GM12878 (cell line): ENCODE measurements around the gene ELAC1.
"Not testable (repeated sequence)": the region's sequence is repeated elsewhere in the genome, so short reads cannot be mapped to it uniquely, and the experiment has no call there.

ENCODE experiments used
- RFX5 ChIP-seq: IDR thresholded peaks from 2 replicates; pipeline ENCODE4 v1.6.1; 2011; ENCODE audit warnings: low read depth, low read length, improper control_type of control experiment
- TF ChIP-seq, protein P1 (sequence below), 3 experiments: IDR thresholded peaks in 2 of 3; conservative IDR thresholded peaks in 1 of 3; 2 replicates each; pipeline ENCODE4 v1.5.1; 2011; ENCODE audit warnings: low read depth in 3 of 3, low read length in 3 of 3, mild to moderate bottlenecking in 3 of 3, control low read depth in 2 of 3, moderate library complexity in 2 of 3, inconsistent platforms in 1 of 3, mixed read lengths in 1 of 3; ENCODE audit not compliant: control insufficient read depth in 2 of 3, insufficient read depth in 1 of 3; ENCODE audit errors: extremely low read depth in 1 of 3

DNA sequence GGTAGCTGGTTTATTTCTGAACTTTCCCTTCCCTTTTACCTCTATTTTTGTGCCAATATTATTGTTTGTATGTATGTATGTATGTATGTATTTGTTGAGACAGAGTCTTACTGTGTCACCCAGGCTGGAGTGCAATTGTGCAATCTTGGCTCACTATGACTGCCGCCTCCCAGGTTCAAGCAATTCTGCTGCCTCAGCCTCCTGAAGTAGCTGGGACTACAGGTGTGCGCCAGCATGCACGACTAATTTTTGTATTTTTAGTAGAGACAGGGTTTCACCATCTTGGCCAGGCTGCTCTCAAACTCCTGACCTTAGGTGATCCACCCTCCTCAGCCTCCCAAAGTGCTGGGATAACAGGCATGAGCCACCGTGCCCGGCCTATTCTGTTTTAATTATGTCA is 4.6 kb downstream of the ELAC1 start:
- not testable (repeated sequence) for TF ChIP-seq RFX5
- TF ChIP-seq, protein P1, sequence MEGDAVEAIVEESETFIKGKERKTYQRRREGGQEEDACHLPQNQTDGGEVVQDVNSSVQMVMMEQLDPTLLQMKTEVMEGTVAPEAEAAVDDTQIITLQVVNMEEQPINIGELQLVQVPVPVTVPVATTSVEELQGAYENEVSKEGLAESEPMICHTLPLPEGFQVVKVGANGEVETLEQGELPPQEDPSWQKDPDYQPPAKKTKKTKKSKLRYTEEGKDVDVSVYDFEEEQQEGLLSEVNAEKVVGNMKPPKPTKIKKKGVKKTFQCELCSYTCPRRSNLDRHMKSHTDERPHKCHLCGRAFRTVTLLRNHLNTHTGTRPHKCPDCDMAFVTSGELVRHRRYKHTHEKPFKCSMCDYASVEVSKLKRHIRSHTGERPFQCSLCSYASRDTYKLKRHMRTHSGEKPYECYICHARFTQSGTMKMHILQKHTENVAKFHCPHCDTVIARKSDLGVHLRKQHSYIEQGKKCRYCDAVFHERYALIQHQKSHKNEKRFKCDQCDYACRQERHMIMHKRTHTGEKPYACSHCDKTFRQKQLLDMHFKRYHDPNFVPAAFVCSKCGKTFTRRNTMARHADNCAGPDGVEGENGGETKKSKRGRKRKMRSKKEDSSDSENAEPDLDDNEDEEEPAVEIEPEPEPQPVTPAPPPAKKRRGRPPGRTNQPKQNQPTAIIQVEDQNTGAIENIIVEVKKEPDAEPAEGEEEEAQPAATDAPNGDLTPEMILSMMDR (IDR thresholded peaks at IDR 0.05 in 2 of 3, conservative IDR thresholded peaks at IDR 0.05 in 1 of 3; ENCODE audit: control insufficient read depth in 2 of 3, extremely low read depth in 1 of 3, insufficient read depth in 1 of 3, low read depth in 3 of 3, low read length in 3 of 3), result not testable (repeated sequence)
